ENCODE data around the gene EXOC4. TPM values are rescaled to one million over a fixed set of nuclear protein-coding genes. Genes with fewer than 3 reads are reported as not detected.

The EXOC4 gene
- total RNA-seq (2021; ENCODE audit: unreplicated experiment) (71.0 TPM), Bru-seq, nascent RNA (percentile 83 among the genes with signal in this experiment), BruChase-seq, experiment 1, labeled RNA remaining after a 2-hour chase (percentile 64 among the genes with signal in this experiment), BruChase-seq, experiment 2, labeled RNA remaining after a 6-hour chase (percentile 62 among the genes with signal in this experiment)
- 39.3 TPM for polyA plus RNA-seq (2012; ENCODE audit: insufficient read length)
- long read RNA-seq, full-length matches to known transcripts, result 54 of 87 reads
- long read RNA-seq, partial matches to known transcripts, result 9 of 87 reads
- long read RNA-seq, other reads (novel, unspliced or antisense), result 24 of 87 reads

GRCh38 chr7:133252858-133253518 lies at the start of gene EXOC4:
Gene EXOC4 (plus strand): TSS chr7:133253078.
- CTCF ChIA-PET, result interaction anchor here (0.7 kb wide), 1 partner anchor 181 kb away, joined by 3 read pairs; no protein-coding TSS in a partner anchor

GRCh38 chr7:133203490-133203889 lies 49.4 kb upstream of the EXOC4 start:
- DNase-seq (ENCODE audit: low read depth, low spot score) (no peak), ATAC-seq (no peak)
- Histone ChIP-seq H3K27me3 (ENCODE audit: control insufficient read depth, insufficient read depth, low read length) (no peaks in the 10 kb centered on the region), H3K4me3 (ENCODE audit: low read depth in 2 of 2, low read length in 2 of 2) (no peak overlapping the region), H3K9me3 (ENCODE audit: control insufficient read depth, insufficient read depth, low read depth, low read length) (no peaks in the 10 kb centered on the region), H3K4me1 (ENCODE audit: control insufficient read depth, insufficient read depth, low read length) (no peaks in the 10 kb centered on the region), H3K36me3 (ENCODE audit: control insufficient read depth, insufficient read depth, low read length) (no peaks in the 10 kb centered on the region), H3K27ac (ENCODE audit: low read length) (no peak overlapping the region)
- intact Hi-C loops (cut with micrococcal nuclease; ENCODE audit: unreplicated experiment) (no loop called here), in situ Hi-C loops (cut with HindIII; ENCODE audit: low pct_unique_long_range_greater_than_20kb, low sequenced_read_pairs) (no loop called here)
- no peak for TF ChIP-seq REST (IDR thresholded peaks at IDR 0.05; ENCODE audit: insufficient read depth in 1 of 2, low read depth in 2 of 2, low read length in 1 of 2)
- TF ChIP-seq POLR2AphosphoS5 (IDR thresholded peaks at IDR 0.05; ENCODE audit: low read depth, low read length), result no peak
- TF ChIP-seq SIN3A (IDR thresholded peaks at IDR 0.05; ENCODE audit: borderline replicate concordance, insufficient read depth, low read depth, low read length), result no peak
- TF ChIP-seq TCF7L2 (IDR thresholded peaks at IDR 0.05; ENCODE audit: low read depth, low read length), result no peak
- TF ChIP-seq CTCF (IDR thresholded peaks at IDR 0.05), result no peak
- BruUV-seq (replicated peaks), result no TSS peak
- POLR2A ChIA-PET, result interaction anchor here (0.7 kb wide), 1 partner anchor 1737 kb away, joined by 13 read pairs; no protein-coding TSS in a partner anchor
- CTCF ChIA-PET, result interaction anchor here (0.9 kb wide), 1 partner anchor 1344 kb away, joined by 3 read pairs; no protein-coding TSS in a partner anchor

More at GRCh38 chr7:133252858-133253518, at the start of gene EXOC4:
- Histone ChIP-seq H3K4me1 (ENCODE audit: control insufficient read depth, insufficient read depth, low read length) (peaks cover 9% of the 10 kb centered on the region), H3K27ac (ENCODE audit: low read length) (peak within 1 kb of the TSS; percentile 94), H3K9me3 (ENCODE audit: control insufficient read depth, insufficient read depth, low read depth, low read length) (no peaks in the 10 kb centered on the region), H3K27me3 (ENCODE audit: control insufficient read depth, insufficient read depth, low read length) (no peaks in the 10 kb centered on the region), H3K4me3 (ENCODE audit: low read depth in 2 of 2, low read length in 2 of 2) (peak within 1 kb of the TSS; percentile 91 to 99), H3K36me3 (ENCODE audit: control insufficient read depth, insufficient read depth, low read length) (peaks cover 3% of the 10 kb centered on the region)
- peak; percentile 100 for ATAC-seq
- in situ Hi-C loops (cut with HindIII; ENCODE audit: low pct_unique_long_range_greater_than_20kb, low sequenced_read_pairs), result no loop called here
- DNase-seq (ENCODE audit: low read depth, low spot score), result peak; percentile 99
- intact Hi-C loops (cut with micrococcal nuclease; ENCODE audit: unreplicated experiment), result no loop called here
- TF ChIP-seq CTCF (IDR thresholded peaks at IDR 0.05), result no peak
- TF ChIP-seq SIN3A (IDR thresholded peaks at IDR 0.05; ENCODE audit: borderline replicate concordance, insufficient read depth, low read depth, low read length), result 0 out of 2 replicates have a peak, but pooled peaks have one; percentile 59
- TF ChIP-seq TCF7L2 (IDR thresholded peaks at IDR 0.05; ENCODE audit: low read depth, low read length), result no peak
- TF ChIP-seq POLR2AphosphoS5 (IDR thresholded peaks at IDR 0.05; ENCODE audit: low read depth, low read length), result peak; percentile 93
- POLR2A ChIA-PET, result interaction anchor here (0.5 to 1.0 kb wide), 3 partner anchors 27 to 249 kb away, joined by 3 to 4 read pairs (median 4); no protein-coding TSS in a partner anchor
- no TSS peak for BruUV-seq (replicated peaks)

All from Panc1 (cell line).